Measurements from ENCODE around the gene NENF.
A peak's percentile ranks its signal among the peaks of the same experiment; 100 is the strongest.

GRCh38 chr1:212414328-212415106 is 18.2 kb upstream of the NENF start, which contains the start of gene PACC1:
- TF ChIP-seq POLR2A (IDR thresholded peaks at IDR 0.05; ENCODE audit: low read depth) (no peak), CTCF (IDR thresholded peaks at IDR 0.05) (no peak), POLR2AphosphoS5 (IDR thresholded peaks at IDR 0.05) (peak; percentile 69 to 83)
